NB4 (cell line): ENCODE data around the gene COL1A2.

Experiments
- POLR2A ChIP-seq: IDR thresholded peaks from 2 replicates; pipeline ENCODE4 v1.6.1; 2011; ENCODE audit warnings: mild to moderate bottlenecking; ENCODE audit not compliant: insufficient read length; ENCODE audit errors: extremely low read depth
- TF ChIP-seq, protein P1 (sequence below): IDR thresholded peaks from one replicate; pipeline ENCODE4 v1.5.1; 2012; ENCODE audit warnings: low read depth, low read length
- TF ChIP-seq, protein P2 (sequence below): IDR thresholded peaks from 2 replicates; pipeline ENCODE4 v1.6.1; 2011; ENCODE audit warnings: low read depth, low read length

DNA sequence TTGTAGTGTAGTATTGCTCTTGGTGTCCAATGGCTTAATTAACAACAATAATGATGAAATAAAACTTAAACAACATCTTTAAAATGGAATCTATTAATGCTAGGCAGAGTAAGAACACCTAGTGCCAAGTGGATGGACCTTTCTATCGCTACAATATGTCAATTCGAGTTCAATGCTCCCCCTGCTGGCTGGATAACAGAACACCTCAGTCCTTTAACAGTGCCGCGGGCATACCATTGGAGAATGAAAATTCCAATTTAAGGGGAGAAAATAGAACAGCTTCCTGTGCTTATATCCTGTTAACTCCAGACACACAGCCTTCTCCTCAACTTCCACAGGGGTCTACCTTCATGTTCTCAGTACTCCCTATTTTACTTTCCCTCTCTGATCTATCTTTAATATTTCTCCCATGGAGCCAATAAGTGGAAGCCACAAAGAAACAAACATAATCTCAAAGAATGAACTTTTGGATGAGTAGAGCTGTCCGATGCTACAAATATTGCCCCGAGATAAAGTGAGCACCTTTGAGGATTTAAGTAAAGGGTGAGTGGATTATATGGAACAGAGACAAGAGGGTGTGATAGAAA, 41.4 kb downstream of the COL1A2 start:
- TF ChIP-seq, protein P1, sequence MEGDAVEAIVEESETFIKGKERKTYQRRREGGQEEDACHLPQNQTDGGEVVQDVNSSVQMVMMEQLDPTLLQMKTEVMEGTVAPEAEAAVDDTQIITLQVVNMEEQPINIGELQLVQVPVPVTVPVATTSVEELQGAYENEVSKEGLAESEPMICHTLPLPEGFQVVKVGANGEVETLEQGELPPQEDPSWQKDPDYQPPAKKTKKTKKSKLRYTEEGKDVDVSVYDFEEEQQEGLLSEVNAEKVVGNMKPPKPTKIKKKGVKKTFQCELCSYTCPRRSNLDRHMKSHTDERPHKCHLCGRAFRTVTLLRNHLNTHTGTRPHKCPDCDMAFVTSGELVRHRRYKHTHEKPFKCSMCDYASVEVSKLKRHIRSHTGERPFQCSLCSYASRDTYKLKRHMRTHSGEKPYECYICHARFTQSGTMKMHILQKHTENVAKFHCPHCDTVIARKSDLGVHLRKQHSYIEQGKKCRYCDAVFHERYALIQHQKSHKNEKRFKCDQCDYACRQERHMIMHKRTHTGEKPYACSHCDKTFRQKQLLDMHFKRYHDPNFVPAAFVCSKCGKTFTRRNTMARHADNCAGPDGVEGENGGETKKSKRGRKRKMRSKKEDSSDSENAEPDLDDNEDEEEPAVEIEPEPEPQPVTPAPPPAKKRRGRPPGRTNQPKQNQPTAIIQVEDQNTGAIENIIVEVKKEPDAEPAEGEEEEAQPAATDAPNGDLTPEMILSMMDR: peak; percentile 85
- TF ChIP-seq POLR2A: no peak
- TF ChIP-seq, protein P2, sequence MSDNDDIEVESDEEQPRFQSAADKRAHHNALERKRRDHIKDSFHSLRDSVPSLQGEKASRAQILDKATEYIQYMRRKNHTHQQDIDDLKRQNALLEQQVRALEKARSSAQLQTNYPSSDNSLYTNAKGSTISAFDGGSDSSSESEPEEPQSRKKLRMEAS: no peak
